Measurements from ENCODE around the gene NBPF8.
"Not testable (repeated sequence)": the region's sequence is repeated elsewhere in the genome, so short reads cannot be mapped to it uniquely, and the experiment has no call there.

NBPF8 gene

GRCh38 chr1:120414911-120415480 lies at the start of gene NBPF8:
NBPF8 (plus strand) TSS chr1:120415035; CDS start chr1:120436523, 21,488 bp downstream.
- DNase-seq = peak; percentile 82

- DNase-seq = not testable (repeated sequence)
Observed at GRCh38 chr1:120367709-120368108, 47.1 kb upstream of the NBPF8 start.

GRCh38 chr1:120386651-120387050 lies 28.2 kb upstream of the NBPF8 start:
- not testable (repeated sequence) for DNase-seq

GRCh38 chr1:120388597-120389126 lies 26.2 kb upstream of the NBPF8 start:
- DNase-seq = peak; percentile 82

GRCh38 chr1:120391365-120391764 lies 23.5 kb upstream of the NBPF8 start:
- DNase-seq = not testable (repeated sequence)

- DNase-seq = not testable (repeated sequence)
Observed at GRCh38 chr1:120393316-120394232, 21.3 kb upstream of the NBPF8 start.

GRCh38 chr1:120405348-120405747 lies 9.5 kb upstream of the NBPF8 start:
- DNase-seq = not testable (repeated sequence)

GRCh38 chr1:120414451-120414850 lies 384 bp upstream of the NBPF8 start:
- DNase-seq = not testable (repeated sequence)

GRCh38 chr1:120415492-120415961 lies 692 bp downstream of the NBPF8 start:
- DNase-seq = peak; percentile 54

- DNase-seq = not testable (repeated sequence)
Observed at GRCh38 chr1:120425063-120425462, 10.2 kb downstream of the NBPF8 start.

GRCh38 chr1:120431626-120432025 lies 16.8 kb downstream of the NBPF8 start:
- DNase-seq = not testable (repeated sequence)

GRCh38 chr1:120433831-120434230 lies 19.0 kb downstream of the NBPF8 start:
- DNase-seq = not testable (repeated sequence)

- not testable (repeated sequence) for DNase-seq
Observed at GRCh38 chr1:120449124-120449523, 34.3 kb downstream of the NBPF8 start.

Data from CD4-positive, alpha-beta T cell treated with Interleukin-21 for 1 hour (primary cell).